HUES48 (cell line): ENCODE data around the gene LRP5.
"Not testable (repeated sequence)": the region's sequence is repeated elsewhere in the genome, so short reads cannot be mapped to it uniquely, and the experiment has no call there.

Experiments
- H3K27ac ChIP-seq: one replicate; pipeline ENCODE4 v1.7.0; 2013; ENCODE audit warnings: low read depth, low read length, inconsistent platforms
- H3K27me3 ChIP-seq: 2 replicates; pipeline ENCODE4 v1.6.1; 2013; ENCODE audit warnings: mild to moderate bottlenecking, low read length; ENCODE audit not compliant: control insufficient read depth, insufficient read depth
- H3K36me3 ChIP-seq: 2 replicates; pipeline ENCODE4 v1.6.1; 2013; ENCODE audit warnings: low read length; ENCODE audit not compliant: control insufficient read depth, insufficient read depth
- H3K4me1 ChIP-seq: 2 replicates; pipeline ENCODE4 v1.6.1; 2013; ENCODE audit warnings: mild to moderate bottlenecking, low read length; ENCODE audit not compliant: control insufficient read depth, insufficient read depth
- H3K4me3 ChIP-seq: 2 replicates; pipeline ENCODE4 v1.5.1; 2013; ENCODE audit warnings: mild to moderate bottlenecking, low read depth, low read length
- H3K9ac ChIP-seq: 2 replicates; pipeline ENCODE4 v1.6.1; 2013; ENCODE audit warnings: mild to moderate bottlenecking, low read depth, low read length, moderate library complexity
- H3K9me3 ChIP-seq: 2 replicates; pipeline ENCODE4 v1.6.1; 2013; ENCODE audit warnings: low read length; ENCODE audit not compliant: control insufficient read depth, insufficient read depth

LRP5 gene

DNA sequence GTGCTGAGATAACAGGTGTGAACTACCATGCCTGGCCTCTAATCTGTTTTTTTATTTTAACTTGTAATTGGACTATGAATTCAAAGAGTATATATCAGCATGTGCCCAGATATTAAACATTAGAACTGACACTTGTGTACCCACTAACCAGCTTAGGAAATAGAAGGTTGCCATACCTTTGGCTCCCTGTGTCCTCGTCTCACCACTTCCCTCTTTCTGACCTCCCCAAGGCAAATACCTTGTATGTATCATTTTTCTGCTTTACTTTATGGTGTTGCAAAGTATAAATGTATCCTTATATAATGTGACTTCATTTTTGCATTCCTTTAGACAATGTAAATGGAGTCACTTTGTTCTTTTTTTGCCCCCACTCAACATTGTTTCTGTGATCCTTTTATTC is 157.3 kb downstream of the LRP5 start:
- Histone ChIP-seq H3K27ac (no peak overlapping the region), H3K4me3 (no peak overlapping the region), H3K36me3 (peaks cover 22% of the 10 kb centered on the region; the same call in 1 of the 2 replicates), H3K4me1 (peaks cover 15% of the 10 kb centered on the region), H3K9ac (no peak overlapping the region), H3K9me3 (peaks cover 9% of the 10 kb centered on the region), H3K27me3 (no peaks in the 10 kb centered on the region)

DNA sequence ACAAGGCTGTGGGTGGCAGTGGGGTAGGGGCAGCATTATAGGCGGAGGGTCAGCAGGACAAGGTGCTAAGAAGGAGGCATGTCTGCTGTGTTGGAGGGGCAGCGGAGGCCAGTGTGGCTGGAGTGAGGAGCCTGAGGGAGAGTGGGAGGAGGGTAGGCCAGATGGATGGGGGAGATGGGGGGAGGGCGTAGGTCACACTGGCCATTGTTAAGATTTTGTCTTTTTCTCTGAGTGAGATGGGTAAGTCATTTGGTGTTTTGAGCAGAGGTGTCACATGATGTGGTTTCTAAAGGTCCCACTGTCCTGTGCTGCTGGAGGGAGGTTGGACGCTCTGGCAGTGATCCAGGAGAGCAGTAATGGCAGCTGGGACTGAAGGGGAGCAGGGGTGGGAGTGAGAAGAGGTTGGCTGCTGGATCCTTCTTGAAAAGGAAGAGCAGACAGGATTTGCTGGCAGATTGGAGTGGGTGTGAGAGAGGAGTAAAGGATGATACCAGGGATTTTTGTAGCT is 158.0 kb downstream of the LRP5 start:
- Histone ChIP-seq H3K27ac (no peak overlapping the region), H3K36me3 (peaks cover 22% of the 10 kb centered on the region; the same call in 1 of the 2 replicates), H3K9me3 (peaks cover 9% of the 10 kb centered on the region), H3K9ac (no peak overlapping the region), H3K4me3 (no peak overlapping the region), H3K27me3 (no peaks in the 10 kb centered on the region), H3K4me1 (peaks cover 15% of the 10 kb centered on the region)

DNA sequence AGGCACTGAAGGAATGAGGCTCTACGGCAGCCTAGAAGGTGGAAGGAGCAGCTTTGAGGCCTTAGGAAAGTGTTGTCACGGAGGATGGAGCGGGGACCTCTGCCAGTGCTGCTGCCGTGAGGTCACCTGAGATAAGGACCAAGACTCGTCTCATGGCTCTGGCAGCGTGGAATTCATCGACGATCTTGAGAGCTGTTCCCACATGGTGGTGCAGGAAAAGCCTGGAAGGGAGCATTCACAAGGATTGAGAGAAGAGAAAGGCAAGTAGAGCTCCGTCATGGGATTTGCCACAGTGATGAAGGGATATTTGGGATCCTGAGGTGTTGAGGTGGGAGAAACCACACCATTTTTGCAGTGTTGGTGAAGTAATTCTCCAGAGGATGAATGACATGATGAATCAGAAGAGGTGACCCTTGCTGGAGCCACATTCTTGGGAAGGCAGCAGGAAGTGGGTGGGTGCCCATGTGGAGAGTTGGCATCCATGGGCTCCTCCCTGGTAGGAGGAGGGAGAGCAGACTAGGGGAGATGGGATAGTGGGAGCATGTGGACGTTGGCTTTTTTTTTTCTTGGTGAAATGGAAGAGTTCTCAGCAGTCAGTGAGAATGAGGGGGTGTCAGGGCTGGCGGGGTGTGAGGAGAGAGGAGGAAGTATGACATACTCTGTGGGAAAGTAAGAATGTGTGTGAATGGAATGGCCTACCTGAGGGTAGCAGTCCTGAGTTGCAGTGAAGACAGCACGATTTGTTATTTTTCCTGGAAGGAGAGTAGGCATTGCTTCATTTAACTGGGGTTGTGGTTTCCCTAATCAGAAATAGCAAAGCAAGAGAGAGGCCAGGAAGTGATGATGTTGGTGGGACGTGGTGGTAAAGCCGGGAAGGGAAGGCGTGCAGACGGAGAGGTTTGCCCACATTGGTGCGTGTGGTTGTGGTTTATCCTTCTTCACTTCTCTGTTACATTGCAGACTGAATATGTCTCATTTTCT is 159.3 kb downstream of the LRP5 start:
- Histone ChIP-seq H3K27ac (no peak overlapping the region), H3K9me3 (peaks cover 11% of the 10 kb centered on the region), H3K9ac (no peak overlapping the region), H3K4me3 (no peak overlapping the region), H3K27me3 (no peaks in the 10 kb centered on the region), H3K36me3 (peaks cover 22% of the 10 kb centered on the region; the same call in 1 of the 2 replicates), H3K4me1 (peaks cover 15% of the 10 kb centered on the region)

DNA sequence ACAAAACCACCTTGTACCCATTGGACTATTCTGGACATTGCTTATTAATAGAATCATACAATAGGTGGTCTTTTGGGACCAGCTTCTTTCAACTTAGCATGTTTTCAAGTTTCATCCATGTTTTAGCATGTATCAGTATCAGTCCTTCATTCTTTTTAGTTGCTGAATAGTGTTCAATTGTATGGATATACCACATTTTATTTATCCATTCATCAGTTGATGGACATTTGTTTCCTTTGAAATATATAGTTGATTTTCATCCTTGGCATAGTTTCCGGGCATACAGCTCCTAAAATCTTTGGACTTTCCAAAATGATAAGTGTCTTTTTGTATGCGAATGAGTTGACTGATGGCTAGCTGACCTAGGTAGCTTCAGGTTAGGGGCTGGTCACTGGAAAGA is 160.4 kb downstream of the LRP5 start:
- H3K4me3 ChIP-seq: no peak overlapping the region
- no peak overlapping the region for H3K9ac ChIP-seq
- peaks cover 15% of the 10 kb centered on the region for H3K4me1 ChIP-seq
- no peaks in the 10 kb centered on the region for H3K27me3 ChIP-seq
- peaks cover 12% of the 10 kb centered on the region for H3K9me3 ChIP-seq
- peaks cover 26% of the 10 kb centered on the region; the same call in 1 of the 2 replicates for H3K36me3 ChIP-seq
- H3K27ac ChIP-seq: no peak overlapping the region

DNA sequence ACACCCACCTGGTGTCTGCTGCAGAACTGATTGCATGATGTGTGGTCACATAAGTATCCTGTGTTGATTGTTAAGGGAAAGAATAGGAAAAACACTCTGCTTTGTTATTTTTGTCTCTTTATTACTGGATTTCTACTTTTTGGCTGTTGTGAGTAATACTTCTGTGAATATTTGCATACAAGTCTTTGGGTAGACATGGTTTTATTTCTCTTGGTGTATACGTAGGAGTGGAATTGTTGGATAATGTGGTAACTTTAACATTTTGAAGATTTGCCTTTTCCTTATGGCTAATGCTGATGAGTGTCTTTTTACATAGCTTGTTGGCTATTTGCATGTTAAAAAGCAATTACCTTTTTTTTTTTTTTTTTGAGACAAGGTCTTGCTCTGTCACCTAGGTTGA is 161.3 kb downstream of the LRP5 start:
- peaks cover 15% of the 10 kb centered on the region for H3K4me1 ChIP-seq
- H3K4me3 ChIP-seq: no peak overlapping the region
- H3K9ac ChIP-seq: no peak overlapping the region
- H3K36me3 ChIP-seq: peaks cover 22% of the 10 kb centered on the region; the same call in 1 of the 2 replicates
- no peak overlapping the region for H3K27ac ChIP-seq
- peaks cover 12% of the 10 kb centered on the region for H3K9me3 ChIP-seq
- no peaks in the 10 kb centered on the region for H3K27me3 ChIP-seq

DNA sequence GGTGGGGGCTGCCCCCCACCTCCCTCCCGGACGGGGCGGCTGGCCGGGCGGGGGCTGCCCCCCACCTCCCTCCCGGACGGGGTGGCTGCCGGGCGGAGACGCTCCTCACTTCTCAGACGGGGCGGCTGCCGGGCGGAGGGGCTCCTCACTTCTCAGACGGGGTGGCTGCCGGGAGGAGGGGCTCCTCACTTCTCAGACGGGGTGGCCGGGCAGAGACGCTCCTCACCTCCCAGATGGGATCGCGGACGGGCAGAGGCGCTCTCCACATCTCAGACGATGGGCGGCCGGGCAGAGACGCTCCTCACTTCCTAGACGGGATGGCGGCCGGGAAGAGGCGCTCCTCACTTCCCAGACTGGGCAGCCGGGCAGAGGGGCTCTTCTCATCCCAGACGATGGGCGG is 163.2 kb downstream of the LRP5 start:
- H3K4me1 ChIP-seq, H3K27ac ChIP-seq, H3K27me3 ChIP-seq, H3K4me3 ChIP-seq, H3K9ac ChIP-seq: not testable (repeated sequence)
- Histone ChIP-seq H3K36me3 (peaks cover 22% of the 10 kb centered on the region; the same call in 1 of the 2 replicates), H3K9me3 (peaks cover 12% of the 10 kb centered on the region)

DNA sequence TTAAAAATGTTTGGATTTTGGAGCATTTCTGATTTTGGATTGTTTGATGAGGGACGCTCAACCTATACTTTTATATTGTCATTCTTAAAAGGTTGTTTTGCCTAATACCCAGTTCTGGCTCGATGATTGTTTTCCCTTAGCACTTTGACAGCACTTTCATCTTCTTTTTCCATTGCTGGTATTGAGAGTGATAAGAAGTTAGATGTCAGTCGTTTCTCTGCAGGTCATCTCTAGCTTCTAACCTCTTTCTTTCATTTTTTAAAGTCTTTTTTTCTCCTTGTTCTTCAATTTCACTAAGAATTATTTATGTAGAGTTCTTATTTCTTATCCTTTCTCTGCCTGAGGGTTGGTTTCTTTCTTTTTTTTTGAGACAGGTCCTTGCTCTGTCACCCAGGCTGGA is 167.0 kb downstream of the LRP5 start:
- H3K36me3 ChIP-seq: peaks cover 5% of the 10 kb centered on the region; the same call in 1 of the 2 replicates
- no peak overlapping the region for H3K9ac ChIP-seq
- no peak overlapping the region for H3K4me3 ChIP-seq
- no peak overlapping the region for H3K27ac ChIP-seq
- peaks cover 4% of the 10 kb centered on the region; the same call in 1 of the 2 replicates for H3K9me3 ChIP-seq
- H3K27me3 ChIP-seq: no peaks in the 10 kb centered on the region
- H3K4me1 ChIP-seq: 0 out of 2 replicates have a peak, but pooled peaks cover 6% of the 10 kb centered on the region

DNA sequence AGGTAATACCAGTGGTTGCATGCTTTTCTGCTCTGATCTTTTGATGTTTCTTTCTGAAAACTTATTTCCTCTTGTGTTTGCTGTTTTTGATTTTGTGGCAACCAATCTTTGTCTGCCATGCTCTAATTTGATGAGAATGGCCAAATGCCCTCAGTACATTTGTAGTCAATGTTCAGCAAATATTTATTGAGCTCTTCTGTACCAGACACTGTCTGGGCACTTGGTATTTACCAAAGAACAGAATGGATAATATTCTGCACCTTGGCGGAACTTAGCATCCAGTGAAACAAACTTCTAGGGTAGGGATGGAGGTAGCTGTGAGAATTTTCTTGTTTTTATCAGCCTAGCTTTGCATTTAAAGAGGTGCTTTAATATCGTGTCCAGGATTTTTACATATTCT is 167.8 kb downstream of the LRP5 start:
- Histone ChIP-seq H3K4me3 (no peak overlapping the region), H3K9me3 (peaks cover 3% of the 10 kb centered on the region; the same call in 1 of the 2 replicates), H3K27ac (no peak overlapping the region), H3K9ac (no peak overlapping the region), H3K27me3 (no peaks in the 10 kb centered on the region), H3K4me1 (0 out of 2 replicates have a peak, but pooled peaks cover 6% of the 10 kb centered on the region), H3K36me3 (peaks cover 4% of the 10 kb centered on the region; the same call in 1 of the 2 replicates)

DNA sequence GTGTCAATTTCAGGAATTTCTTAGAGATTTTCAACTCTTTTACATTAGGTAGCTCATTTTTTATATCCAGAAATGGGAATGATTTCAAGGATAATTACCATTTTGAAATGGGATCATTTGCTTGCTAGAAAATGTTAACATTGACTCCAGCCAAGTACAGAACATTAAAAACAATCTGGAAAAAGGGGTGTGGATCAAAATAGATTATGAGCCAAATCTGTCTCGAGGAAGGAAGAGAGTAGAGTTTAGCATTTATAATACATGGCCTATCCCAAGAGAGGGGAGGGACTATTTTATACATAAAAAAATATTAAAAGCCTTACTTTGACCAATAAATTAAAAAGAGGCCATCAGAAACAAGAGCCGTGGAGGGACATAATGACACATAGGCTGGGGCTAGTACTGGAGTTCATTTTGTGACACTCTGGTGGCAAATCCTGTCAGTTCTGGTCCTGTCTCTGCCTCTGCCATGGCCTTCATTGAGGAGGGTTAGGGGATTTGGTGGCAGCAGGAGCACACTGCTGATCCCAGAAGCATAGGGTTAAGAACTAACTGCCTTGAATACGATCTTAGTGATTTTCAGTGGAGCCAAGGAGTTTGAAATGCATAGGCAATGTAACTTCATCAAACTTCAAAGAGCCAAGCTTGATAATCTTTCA is 168.6 kb downstream of the LRP5 start:
- peaks cover 4% of the 10 kb centered on the region; the same call in 1 of the 2 replicates for H3K36me3 ChIP-seq
- H3K9me3 ChIP-seq: peaks cover 3% of the 10 kb centered on the region; the same call in 1 of the 2 replicates
- H3K9ac ChIP-seq: no peak overlapping the region

DNA sequence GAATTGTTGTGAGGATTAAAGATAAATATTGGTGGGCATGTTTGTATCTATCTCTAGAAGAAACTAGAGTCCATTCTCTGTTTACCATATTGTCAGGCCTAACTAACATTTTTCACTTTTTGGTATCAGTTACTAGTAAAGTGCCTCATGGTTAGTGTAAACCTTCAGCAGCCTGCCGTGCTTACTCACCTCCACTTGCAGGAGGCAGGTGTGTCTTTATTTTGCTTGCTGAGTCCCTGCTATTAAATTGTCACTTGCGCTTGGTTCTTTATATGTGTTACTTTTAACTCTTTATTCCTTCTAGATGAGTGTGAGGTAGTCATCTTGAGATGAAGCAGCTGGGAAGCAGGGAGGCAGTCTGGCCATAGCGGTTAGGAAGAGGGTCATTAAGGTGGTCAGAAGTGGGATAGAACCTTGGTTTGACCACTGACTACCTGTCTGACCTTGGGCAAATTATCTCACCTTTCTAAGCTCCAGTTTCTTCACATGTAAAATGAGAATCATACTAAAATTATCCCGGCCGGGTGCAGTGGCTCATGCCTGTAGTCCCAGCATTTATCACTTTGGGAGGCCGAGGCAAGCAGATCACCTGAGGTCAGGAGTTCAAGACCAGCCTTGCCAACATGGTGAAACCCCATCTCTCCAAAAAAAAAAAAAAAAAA is 169.3 kb downstream of the LRP5 start:
- no peaks in the 10 kb centered on the region for H3K27me3 ChIP-seq
- no peaks in the 10 kb centered on the region for H3K9me3 ChIP-seq
- no peak overlapping the region for H3K4me3 ChIP-seq
- no peak overlapping the region for H3K9ac ChIP-seq
- H3K27ac ChIP-seq: no peak overlapping the region
- 0 out of 2 replicates have a peak, but pooled peaks cover 6% of the 10 kb centered on the region for H3K4me1 ChIP-seq
- peaks cover 4% of the 10 kb centered on the region; the same call in 1 of the 2 replicates for H3K36me3 ChIP-seq

More for the DNA sequence above, 168.6 kb downstream of the LRP5 start:
- Histone ChIP-seq H3K4me3 (no peak overlapping the region), H3K27me3 (no peaks in the 10 kb centered on the region), H3K27ac (peak overlapping the region; percentile 16), H3K4me1 (0 out of 2 replicates have a peak, but pooled peaks cover 6% of the 10 kb centered on the region)
